ENCODE data around the gene KANSL3. TPM values are rescaled to one million over a fixed set of nuclear protein-coding genes. Genes with fewer than 3 reads are reported as not detected.

The KANSL3 gene
- total RNA-seq, 4 donors from 2014 or later = 50.9 to 66.7 (median 60.6) TPM

DNA sequence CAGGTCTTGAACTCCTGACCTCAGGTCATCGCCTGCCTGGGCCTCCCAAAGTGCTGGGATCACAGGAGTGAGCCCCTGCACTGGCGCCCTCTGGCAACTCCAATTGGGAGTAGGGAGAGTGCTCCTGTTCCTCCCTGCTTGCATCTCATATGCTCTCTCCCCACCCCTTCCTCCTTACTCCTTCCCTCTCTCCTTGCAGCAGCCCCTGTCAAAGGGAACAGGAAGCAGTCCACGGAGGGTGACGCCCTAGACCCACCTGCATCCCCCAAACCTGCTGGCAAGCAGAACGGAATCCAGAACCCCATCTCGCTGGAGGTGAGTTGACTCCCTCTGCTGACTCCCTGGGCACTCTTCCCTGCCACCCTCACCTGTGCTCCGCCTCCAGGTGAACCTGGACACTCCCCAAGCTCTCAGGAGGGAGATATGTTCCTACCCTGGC, 90.9 kb downstream of the KANSL3 start:
- no peak overlapping the region for H3K27ac ChIP-seq
- H3K27me3 ChIP-seq = no peaks in the 10 kb centered on the region
- TF ChIP-seq POLR2A (IDR thresholded peaks at IDR 0.05) (no peak), POLR2AphosphoS5 (IDR thresholded peaks at IDR 0.05) (no peak), EP300 (IDR thresholded peaks at IDR 0.05) (no peak)
- TF ChIP-seq, protein P1, sequence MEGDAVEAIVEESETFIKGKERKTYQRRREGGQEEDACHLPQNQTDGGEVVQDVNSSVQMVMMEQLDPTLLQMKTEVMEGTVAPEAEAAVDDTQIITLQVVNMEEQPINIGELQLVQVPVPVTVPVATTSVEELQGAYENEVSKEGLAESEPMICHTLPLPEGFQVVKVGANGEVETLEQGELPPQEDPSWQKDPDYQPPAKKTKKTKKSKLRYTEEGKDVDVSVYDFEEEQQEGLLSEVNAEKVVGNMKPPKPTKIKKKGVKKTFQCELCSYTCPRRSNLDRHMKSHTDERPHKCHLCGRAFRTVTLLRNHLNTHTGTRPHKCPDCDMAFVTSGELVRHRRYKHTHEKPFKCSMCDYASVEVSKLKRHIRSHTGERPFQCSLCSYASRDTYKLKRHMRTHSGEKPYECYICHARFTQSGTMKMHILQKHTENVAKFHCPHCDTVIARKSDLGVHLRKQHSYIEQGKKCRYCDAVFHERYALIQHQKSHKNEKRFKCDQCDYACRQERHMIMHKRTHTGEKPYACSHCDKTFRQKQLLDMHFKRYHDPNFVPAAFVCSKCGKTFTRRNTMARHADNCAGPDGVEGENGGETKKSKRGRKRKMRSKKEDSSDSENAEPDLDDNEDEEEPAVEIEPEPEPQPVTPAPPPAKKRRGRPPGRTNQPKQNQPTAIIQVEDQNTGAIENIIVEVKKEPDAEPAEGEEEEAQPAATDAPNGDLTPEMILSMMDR (IDR thresholded peaks at IDR 0.05) = no peak
- no peaks in the 10 kb centered on the region for H3K9me3 ChIP-seq
- H3K4me3 ChIP-seq = no peak overlapping the region
- H3K36me3 ChIP-seq = peaks cover 0 to 67% of the 10 kb centered on the region in 2 donors
- 100% methylated on average over 2 of the region's 7 CpGs; no CpG with 5 or more reads in 1 of the 2 donors for WGBS, 2 donors (ENCODE audit: low coverage in 1 of 2)
- no peak for ATAC-seq
- H3K4me1 ChIP-seq = peaks cover 0 to 49% (median 0%) of the 10 kb centered on the region in 3 donors

DNA sequence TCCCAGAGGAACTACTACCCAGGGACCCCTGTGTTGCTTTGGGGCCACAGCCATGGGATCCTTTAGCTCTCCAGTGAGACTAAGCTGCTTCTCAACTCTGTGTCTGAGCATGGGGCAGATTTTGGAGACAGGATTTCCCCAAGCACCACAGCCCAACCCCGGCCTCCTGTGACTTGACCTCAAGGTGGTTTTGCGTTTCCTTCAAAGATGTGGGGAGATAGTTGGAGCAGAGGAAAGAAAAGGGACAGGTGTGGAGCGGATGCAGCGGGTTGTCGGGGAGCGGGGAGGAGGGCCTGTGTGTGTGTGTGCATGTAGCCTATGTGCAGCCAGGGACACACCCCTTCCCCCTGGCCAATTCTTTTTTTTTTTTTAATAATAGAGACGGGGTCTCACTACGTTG, 91.3 kb downstream of the KANSL3 start:
- ATAC-seq = no peak
- Histone ChIP-seq H3K27me3 (no peaks in the 10 kb centered on the region), H3K4me3 (no peak overlapping the region), H3K36me3 (peaks cover 0 to 62% of the 10 kb centered on the region in 2 donors), H3K9me3 (no peaks in the 10 kb centered on the region), H3K27ac (no peak overlapping the region), H3K4me1 (peaks cover 0 to 53% (median 2%) of the 10 kb centered on the region in 3 donors)
- 69 to 79% methylated on average over 7 of the region's 8 CpGs for WGBS, 2 donors (ENCODE audit: low coverage in 1 of 2)
- TF ChIP-seq POLR2A (IDR thresholded peaks at IDR 0.05) (no peak), POLR2AphosphoS5 (IDR thresholded peaks at IDR 0.05) (no peak), EP300 (IDR thresholded peaks at IDR 0.05) (no peak)
- TF ChIP-seq, protein P1 (IDR thresholded peaks at IDR 0.05) = no peak

DNA sequence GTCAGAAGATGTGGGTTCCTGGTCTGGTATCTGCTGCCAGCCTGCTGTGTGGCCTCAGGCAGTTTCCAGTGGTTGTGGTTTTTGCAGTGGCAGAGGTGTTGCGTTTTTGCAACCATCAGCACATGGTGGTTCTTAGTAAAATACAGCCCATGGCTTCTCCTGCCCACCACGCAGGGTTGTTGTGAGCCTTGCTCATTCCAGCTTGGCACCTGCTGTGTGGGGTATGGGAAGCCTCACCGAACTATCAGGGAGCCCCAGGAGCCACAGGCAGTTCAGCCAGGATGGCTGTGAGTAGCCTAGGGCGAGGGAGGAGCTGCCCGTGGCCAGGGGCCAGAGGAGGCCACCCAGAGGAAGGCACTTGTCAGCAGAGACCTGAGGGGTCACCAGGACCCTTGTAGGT, 91.8 kb downstream of the KANSL3 start:
- Histone ChIP-seq H3K4me3 (no peak overlapping the region), H3K27me3 (no peaks in the 10 kb centered on the region), H3K9me3 (no peaks in the 10 kb centered on the region), H3K4me1 (peaks cover 0 to 58% (median 7%) of the 10 kb centered on the region in 3 donors), H3K27ac (no peak overlapping the region), H3K36me3 (peaks cover 0 to 58% of the 10 kb centered on the region in 2 donors)
- TF ChIP-seq POLR2A (IDR thresholded peaks at IDR 0.05) = no peak
- no peak for TF ChIP-seq EP300 (IDR thresholded peaks at IDR 0.05)
- TF ChIP-seq, protein P1 (IDR thresholded peaks at IDR 0.05) = no peak
- no peak for TF ChIP-seq POLR2AphosphoS5 (IDR thresholded peaks at IDR 0.05)
- no peak for ATAC-seq
- WGBS, 2 donors (ENCODE audit: low coverage in 1 of 2) = 83% methylated on average over 1 of the region's 5 CpGs; no CpG with 5 or more reads in 1 of the 2 donors

Other genes with a start within 250 kb of the KANSL3 start
- not detected for gene NEURL3, start 133.0 kb downstream of the KANSL3 start, total RNA-seq
- gene ARID5A, start 101.6 kb downstream of the KANSL3 start, total RNA-seq = 10 to 100 TPM; 40.0 to 98.5 (median 53.9) TPM
- not detected for gene FER1L5, start 4.5 kb upstream of the KANSL3 start, total RNA-seq
- 10 to 100 TPM; 18.1 to 22.9 (median 21.5) TPM for gene LMAN2L, start 101.8 kb upstream of the KANSL3 start, total RNA-seq
- 1 to 10 TPM; 2.7 to 6.1 (median 5.5) TPM for gene CNNM4, start 122.6 kb upstream of the KANSL3 start, total RNA-seq
- 10 to 100 TPM; 10.4 to 21.6 (median 18.9) TPM for gene CNNM3, start 178.0 kb upstream of the KANSL3 start, total RNA-seq
- 1 to 10 TPM; 1.2 to 4.9 (median 3.1) TPM for gene ANKRD23, start 205.7 kb upstream of the KANSL3 start, total RNA-seq
- 10 to 100 TPM; 13.3 to 20.4 (median 17.1) TPM for gene ANKRD39, start 219.7 kb upstream of the KANSL3 start, total RNA-seq
- 10 to 100 TPM; 58.7 to 66.6 (median 62.8) TPM for gene SEMA4C, start 231.8 kb upstream of the KANSL3 start, total RNA-seq